Measurements from ENCODE around the gene CELF3.
"Not testable (repeated sequence)": the region's sequence is repeated elsewhere in the genome, so short reads cannot be mapped to it uniquely, and the experiment has no call there.

Gene CELF3

DNA sequence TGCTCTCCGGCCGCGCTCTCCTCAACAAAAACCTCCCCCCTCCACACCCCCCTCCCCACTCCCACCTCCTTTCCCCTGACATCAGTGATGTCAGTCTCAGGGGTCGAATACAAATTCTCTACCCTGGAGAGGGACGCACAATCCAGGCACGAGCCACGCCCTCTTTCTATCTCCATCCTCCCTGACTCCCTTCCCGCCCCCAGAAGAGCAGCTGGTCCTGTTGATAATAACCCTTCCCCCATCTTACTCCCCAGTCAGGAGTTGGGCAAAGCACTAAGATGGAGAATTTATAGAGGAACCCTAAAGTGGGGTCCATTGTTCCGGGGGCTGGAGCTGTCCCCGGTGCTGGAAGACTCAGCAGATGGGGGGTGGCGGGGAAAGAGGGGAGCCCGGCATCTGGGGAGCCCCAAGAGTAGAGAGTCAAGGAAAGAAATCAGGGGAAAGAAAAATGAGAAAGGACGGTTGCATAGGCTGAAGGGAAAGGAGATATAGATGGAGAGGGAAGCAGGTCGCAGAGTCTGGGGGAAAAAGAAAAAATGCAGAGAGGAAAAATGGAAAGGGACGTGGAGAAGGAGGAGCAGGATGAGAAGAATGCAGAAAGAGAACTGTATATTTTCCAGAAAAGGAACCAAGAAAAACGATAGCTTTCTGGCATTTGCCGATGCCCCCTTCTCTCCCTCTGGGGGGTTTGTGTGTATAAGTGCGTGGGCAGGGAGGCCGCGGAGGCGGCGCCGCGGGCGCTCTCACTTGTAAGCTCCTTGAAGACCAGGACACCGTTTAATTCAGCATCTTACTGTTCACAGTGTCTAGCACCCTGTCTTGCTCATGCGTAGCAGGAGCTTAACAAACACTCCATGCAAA lies at the start of gene CELF3:
Gene CELF3 (minus strand): TSS at position 33 of the 861 bp plus-strand sequence. CDS start 783 bp downstream, outside the sequence.
- peak; percentile 97 for DNase-seq

DNA sequence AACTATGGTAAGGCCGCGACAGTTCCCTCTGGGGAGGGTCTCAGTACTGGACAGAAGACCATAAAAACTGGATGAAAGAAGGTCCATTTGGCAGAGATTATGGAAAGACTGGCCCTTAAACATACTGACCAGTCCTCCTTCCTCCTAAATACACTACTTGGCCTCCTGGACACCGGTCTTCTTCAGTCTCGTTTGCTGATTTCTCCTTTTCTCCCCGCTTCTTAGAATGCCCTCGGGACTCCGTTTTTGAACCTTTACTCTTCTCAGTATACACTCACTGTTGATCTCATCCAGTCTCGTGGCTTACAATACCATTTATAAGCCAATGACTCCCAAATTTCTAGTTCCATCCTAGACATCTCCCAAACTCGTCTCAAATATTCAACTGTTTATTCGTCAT lies 47.4 kb upstream of the CELF3 start:
- DNase-seq, result peak; percentile 48

DNA sequence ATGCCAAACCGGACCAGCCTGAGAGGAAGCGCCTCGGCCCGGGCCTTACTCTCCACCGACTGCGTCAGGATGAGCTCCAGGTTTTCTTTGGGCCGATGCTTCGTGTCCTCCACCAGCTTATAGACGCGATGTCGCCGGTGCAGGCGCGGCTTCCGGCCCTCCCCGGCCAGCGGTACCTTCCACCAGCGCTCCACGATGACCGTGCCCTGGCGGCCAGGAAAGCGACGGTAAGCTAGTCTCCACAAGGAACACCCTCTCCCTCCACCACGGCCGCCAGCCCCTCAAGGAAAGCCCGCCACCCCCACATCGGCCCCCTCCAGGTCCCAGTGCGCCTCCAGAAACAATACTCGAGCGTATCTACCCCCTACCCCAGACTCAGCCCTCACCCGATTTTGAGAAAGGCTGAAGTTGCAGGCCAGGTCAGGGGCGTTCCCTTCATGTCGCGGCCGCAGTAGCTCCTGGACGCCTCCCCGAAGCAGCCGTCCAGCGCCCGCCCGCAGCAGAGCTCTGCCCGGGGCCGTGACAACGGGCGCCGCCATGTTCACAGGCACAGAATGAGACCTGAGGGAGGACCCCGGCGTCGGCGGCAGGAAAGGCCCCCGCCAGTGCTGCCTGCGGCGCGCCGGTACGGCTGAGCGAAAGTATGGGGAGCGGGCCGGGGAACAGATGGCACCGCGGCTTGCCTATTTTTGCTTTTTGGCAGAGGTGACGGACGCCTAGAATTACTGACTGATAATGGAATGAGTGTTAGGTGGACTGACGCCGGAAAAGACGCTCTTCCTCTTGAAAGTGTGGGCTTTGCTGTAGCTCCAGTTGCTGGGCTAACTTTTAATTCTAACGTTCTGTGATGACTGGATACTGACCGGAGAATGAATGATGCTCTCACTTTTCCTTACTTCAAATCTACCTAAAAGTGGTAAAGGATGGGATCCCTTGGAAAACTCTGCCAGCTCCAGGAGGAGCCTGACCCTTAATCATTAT lies 46.6 kb upstream of the CELF3 start, which contains the start of gene MRPL9:
Gene MRPL9 (minus strand): TSS at position 556 of the 981 bp plus-strand sequence. CDS start 17 bp downstream, at position 539.
- peak; percentile 87 for DNase-seq

DNA sequence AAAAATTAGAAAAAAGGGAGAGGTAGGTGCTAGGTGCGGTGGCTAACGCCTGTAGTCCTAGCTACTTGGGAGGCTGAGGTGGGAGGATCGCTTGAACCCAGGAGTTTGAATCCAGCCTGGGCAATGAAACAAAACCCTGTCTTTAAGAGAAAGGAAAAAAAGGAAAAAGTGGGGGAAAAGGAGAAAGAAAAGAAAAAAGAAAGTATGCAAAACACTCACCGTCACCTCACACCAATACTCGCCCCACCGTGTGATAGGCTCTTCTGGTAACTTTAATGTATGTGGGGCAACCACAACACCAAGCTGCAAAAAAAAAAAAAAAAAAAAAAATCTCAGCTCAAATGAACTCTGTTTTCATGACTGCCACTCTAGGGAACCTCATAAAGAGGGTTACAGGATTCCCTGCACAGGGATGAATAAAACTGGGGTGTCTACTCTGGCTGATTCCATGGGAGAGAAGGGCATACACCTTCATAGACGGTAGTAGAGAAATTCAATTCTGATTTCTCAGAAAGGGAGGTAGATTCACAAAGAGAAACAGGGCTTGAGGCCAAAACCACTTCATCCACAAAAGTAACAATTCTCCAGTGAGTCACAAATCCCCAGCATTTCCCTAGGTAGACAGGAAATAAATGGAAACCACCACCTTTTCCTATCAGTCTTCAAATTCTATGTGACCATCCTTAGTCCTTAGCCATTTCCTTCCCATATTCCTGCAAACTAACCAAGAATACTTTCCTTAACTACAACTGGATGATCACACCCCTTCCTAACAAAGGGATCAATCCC lies 44.2 kb upstream of the CELF3 start:
- DNase-seq, result no peak

DNA sequence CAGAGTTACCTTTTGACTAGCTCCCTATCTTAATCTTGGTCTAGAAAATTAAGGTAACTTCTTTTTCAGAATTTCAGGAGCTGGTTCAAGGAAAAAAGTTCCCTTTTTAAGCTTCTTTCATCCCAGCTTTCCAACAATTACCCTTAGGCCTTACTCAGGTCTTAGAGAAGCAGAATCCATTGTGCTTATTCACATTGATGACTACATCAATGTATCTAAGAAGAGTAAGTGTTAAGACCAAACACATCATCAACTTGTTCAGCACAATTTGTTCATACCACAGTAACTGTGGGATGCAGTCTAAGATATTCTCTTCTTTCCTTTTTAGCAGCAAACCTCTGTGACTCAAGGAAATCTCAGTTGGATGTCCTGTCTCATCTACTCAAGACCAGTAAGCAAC lies 42.6 kb upstream of the CELF3 start:
- DNase-seq, result no peak

DNA sequence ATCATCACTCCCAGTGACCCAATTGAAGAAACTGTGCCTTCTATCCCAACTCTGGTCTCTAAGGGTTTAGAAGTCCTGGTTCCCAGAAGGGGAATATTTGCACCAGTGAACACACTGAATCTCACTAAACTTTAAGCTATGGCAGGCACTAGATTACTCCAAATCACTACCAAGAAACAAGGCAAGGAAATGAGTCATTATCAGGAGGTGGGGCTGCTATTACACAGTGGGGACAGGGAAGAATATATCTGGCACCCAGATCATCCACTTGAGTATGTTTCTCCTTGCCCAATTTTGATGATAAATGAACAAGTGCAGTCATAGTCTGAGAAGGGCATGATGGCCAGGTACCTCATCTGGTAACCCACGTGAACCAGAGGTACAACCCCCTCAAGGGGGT lies 39.7 kb upstream of the CELF3 start:
- no peak for DNase-seq

DNA sequence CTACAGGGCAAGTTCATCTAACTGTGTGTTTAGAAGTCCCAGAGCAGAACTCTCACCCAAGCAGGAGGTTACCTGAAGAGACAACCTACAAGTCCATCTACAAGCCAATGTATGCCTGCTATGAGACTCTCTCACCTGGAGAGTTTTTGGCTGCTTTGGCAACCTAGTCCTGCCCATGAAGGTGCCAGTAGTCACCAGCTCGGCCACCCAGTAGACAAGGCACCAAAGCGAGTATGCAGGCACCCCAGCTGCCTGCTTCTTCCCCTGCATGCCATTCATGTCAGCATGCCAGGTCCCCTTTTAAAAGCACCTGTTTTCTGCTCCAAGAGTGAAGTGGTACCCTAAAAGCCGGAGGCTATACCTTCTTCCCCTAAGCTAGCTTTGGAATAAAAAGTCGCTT lies 24.9 kb upstream of the CELF3 start:
- DNase-seq, result no peak

DNA sequence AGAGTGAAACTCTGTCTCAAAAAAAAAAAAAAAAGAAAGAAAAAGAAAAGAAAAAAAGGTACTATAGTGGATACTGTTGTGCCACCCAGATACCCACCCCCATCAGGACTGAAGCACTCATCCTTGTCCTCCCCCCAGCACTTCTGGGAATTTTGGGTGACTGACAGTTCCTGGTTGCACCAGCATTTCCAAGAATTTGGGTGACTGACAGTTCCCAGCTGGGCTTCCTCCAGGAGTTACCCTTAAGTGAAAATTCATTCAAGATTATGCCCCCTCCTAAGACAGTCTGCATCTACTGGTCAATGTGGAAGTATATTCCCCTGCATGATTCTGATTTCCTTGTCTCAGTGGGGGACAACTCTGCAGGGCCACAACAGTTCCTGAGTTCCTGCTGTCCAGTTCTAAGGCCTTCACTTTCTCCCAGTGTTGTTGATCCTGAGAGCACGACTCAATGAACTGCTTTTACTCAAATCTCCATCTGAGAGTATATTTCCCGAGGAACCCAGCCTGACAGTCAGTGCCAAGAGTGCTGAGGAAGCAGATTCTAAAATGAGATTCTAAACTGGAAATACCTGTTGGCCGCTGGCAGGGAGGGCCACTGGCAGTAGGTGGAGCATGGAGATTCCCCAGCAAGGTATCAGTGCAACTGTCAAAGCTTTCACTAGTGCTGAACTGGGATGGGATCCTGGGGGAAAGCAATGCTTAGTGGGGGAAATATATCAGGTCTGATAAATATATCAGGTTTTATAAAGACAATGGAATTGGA lies 23.2 kb upstream of the CELF3 start:
- peak; percentile 85 for DNase-seq

DNA sequence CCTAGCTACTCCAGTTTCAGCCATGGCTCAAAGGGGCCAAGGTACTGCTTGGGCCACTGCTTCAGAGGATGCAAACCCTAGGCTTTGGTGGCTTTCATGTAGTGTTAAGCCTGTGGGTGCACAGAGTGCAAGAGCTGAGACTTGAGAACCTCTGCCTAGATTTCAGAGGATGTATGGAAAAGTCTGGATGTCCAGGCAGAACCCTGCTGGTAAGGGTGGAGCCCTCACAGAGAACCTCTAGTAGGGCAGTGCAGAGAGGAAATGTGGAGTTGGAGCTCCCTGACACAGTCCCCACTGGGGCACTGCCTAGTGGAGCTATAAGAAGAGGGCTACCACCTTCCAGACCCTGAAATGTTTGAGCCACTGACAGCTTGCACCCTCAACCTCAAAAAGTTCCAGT lies 20.9 kb upstream of the CELF3 start:
- DNase-seq, result no peak

DNA sequence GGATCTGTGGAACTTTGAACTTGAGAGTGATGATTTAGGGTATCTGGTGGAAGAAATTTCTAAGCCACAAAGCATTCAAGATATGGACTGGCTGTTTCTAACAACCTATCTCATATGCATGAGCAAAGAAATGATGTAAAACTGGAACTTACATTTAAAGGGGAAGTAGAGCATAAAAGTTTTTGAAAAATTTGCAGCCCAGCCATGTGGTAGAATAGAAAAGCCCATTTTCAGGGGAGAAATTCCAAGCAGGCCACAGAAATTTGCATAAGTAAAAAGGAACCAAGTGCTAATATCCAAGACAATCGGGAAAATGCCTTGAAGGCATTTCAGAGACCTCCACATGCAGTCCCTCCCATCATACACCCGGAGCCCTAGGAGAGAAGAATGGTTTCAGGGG lies 20.4 kb upstream of the CELF3 start:
- no peak for DNase-seq

DNA sequence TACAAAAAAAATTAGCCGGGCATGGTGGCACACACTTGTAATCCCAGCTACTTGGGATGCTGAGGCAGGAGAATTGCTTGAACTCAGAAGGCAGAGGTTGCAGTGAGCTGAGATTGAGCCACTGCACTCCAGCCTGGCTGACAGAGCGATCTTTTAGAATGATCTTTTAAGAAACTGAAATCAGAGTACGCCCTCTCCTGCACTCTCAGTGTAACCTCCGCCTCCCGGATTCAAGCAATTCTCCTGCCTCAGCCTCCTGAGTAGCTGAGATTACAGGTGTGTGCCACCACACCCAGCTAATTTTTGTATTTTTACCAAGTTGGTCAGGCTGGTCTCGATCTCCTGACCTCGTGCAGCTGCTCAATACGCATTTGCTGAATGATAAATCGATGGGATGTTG lies 17.4 kb upstream of the CELF3 start:
- DNase-seq, result not testable (repeated sequence)

DNA sequence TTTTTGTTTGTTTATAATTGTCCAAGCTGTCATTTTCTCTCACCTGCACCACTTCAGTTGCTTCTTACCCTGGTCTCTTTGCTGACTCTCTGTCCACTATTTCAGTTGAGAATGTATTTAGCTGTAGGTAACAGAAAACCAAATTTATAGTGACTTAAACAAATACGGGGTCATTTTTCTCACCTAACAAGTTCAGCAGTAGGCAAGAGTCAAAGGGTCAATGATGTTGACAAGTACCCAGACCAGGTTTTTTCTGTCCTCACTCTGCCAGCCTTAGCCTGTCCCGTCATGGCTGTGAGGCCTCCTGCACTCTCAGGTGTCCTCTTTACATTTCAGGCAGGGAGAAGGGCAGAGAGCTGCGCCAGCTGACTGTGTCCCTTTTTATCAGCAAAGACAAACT lies 16.5 kb upstream of the CELF3 start:
- DNase-seq, result no peak

DNA sequence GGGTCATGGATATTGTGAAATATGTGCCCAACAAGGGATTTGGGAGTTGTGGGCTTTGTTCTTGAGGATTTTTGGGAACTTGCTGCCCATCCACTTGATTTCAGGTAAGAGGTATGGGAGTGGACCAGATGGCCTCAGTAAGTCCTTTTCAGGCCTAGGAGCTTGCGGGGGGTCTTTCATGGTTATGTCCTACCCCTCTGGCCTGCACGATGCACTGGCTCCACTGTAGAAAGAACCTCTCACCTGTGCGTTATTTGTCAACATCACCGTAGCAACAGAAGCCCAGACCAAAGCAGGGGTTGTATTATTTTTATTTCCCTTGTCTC lies 13.3 kb upstream of the CELF3 start:
- no peak for DNase-seq

DNA sequence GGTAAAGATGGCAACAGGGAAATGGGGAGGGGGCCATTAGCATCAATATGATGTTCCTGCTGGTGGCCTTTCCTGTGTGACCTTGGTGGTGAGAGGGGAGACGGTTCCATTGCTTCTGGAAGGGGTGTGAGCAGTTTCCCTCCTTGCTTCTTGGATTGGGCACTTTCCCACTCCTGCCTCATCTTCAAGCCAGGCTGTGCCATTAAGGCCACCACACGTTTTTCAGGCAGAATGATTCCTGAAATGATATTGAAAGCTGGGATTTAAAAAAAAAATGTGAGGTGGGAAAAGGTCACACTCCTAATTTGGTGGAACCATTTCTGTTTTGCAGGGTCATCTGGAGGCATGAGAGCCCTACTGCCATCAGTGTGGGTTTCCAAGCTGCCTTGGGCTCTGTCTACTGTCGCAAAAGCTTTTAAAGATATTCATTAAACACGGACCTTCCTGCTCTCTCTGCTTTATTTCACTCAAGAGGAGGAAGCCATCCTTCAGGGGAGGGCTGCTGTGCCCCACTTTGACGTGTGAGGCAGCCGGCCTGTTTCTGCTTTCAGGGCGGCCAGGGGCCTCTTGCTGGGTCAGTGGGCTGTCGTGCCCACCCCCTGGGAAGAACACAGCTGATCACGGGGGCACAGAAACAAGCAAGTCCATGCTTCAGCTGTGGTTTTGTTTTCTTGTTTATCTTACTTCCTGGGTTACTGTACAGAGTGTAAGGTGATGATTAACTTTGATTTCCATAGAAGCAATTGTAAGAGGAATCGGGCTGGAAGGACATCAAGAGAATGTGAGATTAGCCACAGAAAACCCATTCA lies 12.8 kb upstream of the CELF3 start:
- no peak for DNase-seq

DNA sequence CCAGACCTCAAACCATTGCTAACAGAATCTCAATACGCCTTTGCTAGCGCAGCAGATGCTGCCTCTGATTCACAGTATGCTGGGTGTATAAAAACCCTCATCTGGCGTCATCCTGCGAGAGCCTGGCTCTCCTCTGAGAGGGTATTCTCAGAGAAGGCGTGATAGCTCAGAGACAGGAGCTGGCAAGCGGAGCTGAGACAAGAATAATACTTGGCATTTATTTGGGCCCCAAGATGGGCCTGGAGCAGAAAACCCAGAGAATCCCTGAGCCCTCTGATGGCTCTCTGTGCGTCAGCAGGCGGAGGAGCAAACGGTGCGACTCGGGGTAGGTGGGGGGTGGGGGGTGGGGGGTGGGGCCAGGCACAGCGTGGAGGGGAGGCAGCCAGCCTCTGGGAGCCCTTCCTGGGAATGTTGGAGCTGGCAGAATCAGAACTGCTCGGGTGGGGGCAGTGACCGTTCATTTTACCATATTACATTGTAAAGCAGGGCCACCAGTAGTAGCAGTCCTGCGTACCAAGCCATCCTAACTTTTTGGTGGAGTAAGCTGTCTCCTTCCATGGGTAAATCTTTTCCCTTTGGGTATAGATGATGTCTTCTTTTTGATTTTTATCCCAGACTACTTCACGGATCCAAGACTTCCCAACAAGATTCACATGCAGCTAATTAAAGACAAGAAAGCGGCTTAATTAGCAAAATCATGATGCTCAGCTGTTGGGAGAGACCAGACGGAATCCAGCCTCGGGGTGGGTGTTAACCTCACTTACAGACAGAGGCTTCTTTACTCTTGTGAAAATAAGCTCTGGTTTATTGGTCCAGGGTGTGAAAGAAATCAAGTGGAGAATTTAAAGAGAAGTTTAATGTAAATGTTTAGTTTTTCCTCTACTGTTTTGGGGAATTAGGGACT lies 11.8 kb upstream of the CELF3 start:
- DNase-seq, result peak; percentile 39

DNA sequence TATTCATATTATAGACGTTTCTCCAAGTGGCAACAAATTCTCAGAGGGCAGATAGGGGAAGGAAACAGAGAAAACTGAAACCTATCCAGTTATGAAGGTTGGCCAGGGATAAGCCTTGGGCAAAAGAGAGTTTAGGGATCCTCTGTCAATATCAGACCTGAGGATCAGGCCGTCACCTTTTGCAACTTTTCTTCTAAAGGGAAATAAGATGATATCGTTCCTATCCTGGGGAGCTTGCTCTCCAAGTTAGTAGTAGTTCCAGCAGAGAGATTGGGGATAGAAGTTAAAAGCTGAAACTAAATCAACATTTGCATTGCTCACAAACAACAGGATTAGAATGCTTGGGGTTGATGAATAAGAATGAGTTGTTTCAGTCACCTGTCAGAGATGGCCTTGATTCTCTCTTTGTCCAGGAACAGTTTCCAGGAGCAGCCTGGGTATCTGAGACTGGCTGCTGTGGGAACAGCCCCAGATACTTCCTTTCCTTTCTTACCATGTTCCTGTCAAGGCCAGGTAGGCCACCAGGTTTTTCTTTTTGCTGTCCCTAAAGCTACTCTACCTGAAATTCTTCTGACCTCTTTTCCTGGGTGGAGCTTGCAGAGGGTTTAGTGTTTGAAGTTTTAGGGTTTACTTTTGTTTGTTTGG lies 7.2 kb upstream of the CELF3 start:
- DNase-seq, result no peak

DNA sequence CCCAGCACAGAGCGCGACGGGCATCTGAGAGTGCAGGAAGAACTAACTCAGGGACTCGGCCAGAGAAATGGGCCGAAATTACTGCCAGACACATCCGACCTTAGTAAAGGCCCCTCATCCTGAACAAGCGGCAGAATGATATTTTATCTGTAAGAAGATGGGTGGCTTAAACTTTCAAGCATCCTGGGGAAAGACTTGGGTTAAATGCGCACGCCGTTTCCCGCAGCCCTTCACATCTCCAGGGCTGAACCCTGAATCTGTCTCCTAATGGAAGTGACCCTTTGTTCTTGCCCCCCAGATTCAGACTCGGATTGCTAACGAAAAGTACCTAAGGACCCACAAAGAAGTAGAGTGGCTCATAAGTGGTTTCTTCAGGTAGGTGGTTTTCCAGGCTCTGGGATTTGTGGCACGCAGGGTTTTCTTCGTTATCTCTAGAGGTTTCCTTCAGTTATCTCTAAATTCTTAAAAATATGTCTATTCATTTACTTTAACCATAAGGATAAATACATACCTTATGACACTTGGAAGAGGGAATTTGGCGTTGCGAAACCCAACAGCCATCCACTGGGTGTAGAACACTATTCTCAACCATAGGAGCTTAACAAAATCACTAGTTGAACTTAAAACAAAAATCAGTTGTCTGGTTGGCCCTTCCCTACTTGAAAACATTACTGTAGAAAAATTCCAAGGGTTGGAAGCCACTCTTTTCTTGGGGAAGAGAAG lies 5.3 kb upstream of the CELF3 start:
- no peak for DNase-seq

DNA sequence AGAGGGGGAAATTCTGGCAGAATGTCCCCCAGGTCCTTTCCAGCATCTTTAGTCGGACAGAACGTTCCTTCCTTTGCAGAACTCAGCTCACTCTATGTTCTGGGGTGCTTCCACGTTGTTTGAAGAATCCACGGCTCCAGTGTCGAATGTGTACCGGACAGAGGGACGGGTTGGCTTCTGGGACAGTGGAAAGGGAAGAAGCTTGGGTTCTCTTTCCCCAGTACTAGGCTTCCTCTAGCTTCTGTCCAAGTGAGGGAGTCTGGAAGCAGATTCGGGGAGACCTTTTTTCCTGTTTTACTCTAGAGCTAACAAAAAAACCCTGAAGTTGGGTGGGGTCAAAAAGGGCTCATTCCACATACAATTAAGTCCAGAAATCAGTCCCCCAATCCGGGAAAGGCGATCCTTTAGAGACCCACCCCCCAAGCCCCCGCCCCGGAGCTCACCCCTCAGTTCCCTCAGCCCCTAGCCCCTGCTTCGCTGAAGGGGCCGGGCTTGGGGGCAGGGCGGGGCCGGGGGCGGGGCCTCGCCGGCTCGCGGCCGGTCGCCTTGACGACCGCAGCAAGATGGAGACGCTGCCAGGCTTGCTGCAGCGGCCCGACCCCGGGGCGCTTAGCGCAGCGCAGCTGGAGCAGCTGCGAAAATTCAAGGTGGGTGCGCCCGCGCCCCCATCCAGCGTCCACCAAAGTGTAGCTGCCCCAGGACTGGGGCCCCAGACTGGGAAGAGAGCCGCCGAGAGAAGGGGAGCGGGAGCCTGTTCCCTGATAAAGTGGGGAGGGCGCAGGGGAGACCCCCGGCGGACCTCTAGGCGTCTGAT lies 4.6 kb upstream of the CELF3 start, which contains the start of gene RIIAD1:
Gene RIIAD1 (plus strand): TSS at position 549 of the 814 bp plus-strand sequence. CDS start 15 bp downstream, at position 564.
- DNase-seq, result no peak

Measured in NCI-H510A treated with DMSO at 0.1 percent for 48 hours (cell line).